ENCODE measurements around the gene DNAJC7. TPM values are rescaled to one million over a fixed set of nuclear protein-coding genes. Genes with fewer than 3 reads are reported as not detected.

DNAJC7 gene
- total RNA-seq, 2 experiments from 2014 or later = 79.7 to 80.9 TPM

Other genes with a start within 250 kb of the DNAJC7 start
- gene JUP, start 230.7 kb downstream of the DNAJC7 start, total RNA-seq = under 1 TPM; 0.12 to 0.29 TPM
- 1 to 10 TPM; 2.5 to 2.9 TPM for gene P3H4, start 205.5 kb downstream of the DNAJC7 start, total RNA-seq
- gene FKBP10, start 204.4 kb downstream of the DNAJC7 start, total RNA-seq = 1 to 10 TPM in 1 of 2 experiments, under 1 TPM in 1; 0.76 to 1.4 TPM
- 10 to 100 TPM; 29.0 to 29.5 TPM for gene NT5C3B, start 181.2 kb downstream of the DNAJC7 start, total RNA-seq
- under 1 TPM; 0.12 to 0.29 TPM for gene KLHL10, start 179.6 kb downstream of the DNAJC7 start, total RNA-seq
- gene KLHL11, start 152.0 kb downstream of the DNAJC7 start, total RNA-seq = 10 to 100 TPM; 23.6 to 25.2 TPM
- 100 to 1,000 TPM; 186 to 203 TPM for gene ACLY, start 98.5 kb downstream of the DNAJC7 start, total RNA-seq
- gene ODAD4, start 86.8 kb downstream of the DNAJC7 start, total RNA-seq = 1 to 10 TPM in 1 of 2 experiments, under 1 TPM in 1; 0.77 to 1.4 TPM
- gene CNP, start 50.6 kb downstream of the DNAJC7 start, total RNA-seq = 10 to 100 TPM; 66.6 to 68.0 TPM
- gene NKIRAS2, start 2.7 kb upstream of the DNAJC7 start, total RNA-seq = 10 to 100 TPM; 15.6 to 16.1 TPM
- gene C17orf113, start 33.2 kb upstream of the DNAJC7 start, total RNA-seq = under 1 TPM; 0.15 to 0.26 TPM
- under 1 TPM in 1 of 2 experiments, not detected in 1; 0.10 TPM for gene ZNF385C, start 81.0 kb upstream of the DNAJC7 start, total RNA-seq
- gene DHX58, start 95.3 kb upstream of the DNAJC7 start, total RNA-seq = 10 to 100 TPM; 38.1 to 38.4 TPM
- 10 to 100 TPM; 38.6 to 41.0 TPM for gene KAT2A, start 103.9 kb upstream of the DNAJC7 start, total RNA-seq
- gene HSPB9, start 105.4 kb upstream of the DNAJC7 start, total RNA-seq = not detected
- gene RAB5C, start 137.6 kb upstream of the DNAJC7 start, total RNA-seq = 10 to 100 TPM; 47.8 to 52.4 TPM
- under 1 TPM; 0.39 to 0.40 TPM for gene KCNH4, start 163.7 kb upstream of the DNAJC7 start, total RNA-seq
- gene HCRT, start 168.0 kb upstream of the DNAJC7 start, total RNA-seq = not detected
- 10 to 100 TPM; 13.1 to 13.5 TPM for gene GHDC, start 177.1 kb upstream of the DNAJC7 start, total RNA-seq

Measured in activated CD4-positive, alpha-beta memory T cell treated with anti-CD3 and anti-CD28 coated beads for 36 hours (primary cell).